H1 (cell line): Measurements from ENCODE around the gene RTTN. TPM values are rescaled to one million over a fixed set of nuclear protein-coding genes. Genes with fewer than 3 reads are reported as not detected.

Source experiments
- CTCF ChIA-PET: fragments of 300-600 bp; sonication (Branson Sonifier 250); formaldehyde crosslinking; loops from one replicate; lab custom pipeline; 2021; ENCODE audit not compliant: partially characterized antibody; lab: Charles Lee
- POLR2A ChIA-PET: fragments of 300-600 bp; sonication (Branson Sonifier 250); formaldehyde crosslinking; loops from one replicate; lab custom pipeline; 2021; ENCODE audit warnings: inconsistent platforms; ENCODE audit not compliant: partially characterized antibody; lab: Charles Lee
- DNase-seq, 2 experiments: peaks; one replicate each; pipeline versions ENCODE4 v3.0.0 to v3.0.0-alpha.2; 2010 to 2022; ENCODE audit warnings: low spot score in 2 of 2, low read depth in 1 of 2, mixed read lengths in 1 of 2
- FAIRE-seq: peaks from 2 replicates; lab custom pipeline; 2011; peaks lifted over from hg19 to GRCh38; lab: Jason Lieb, UNC
- H2AFZ ChIP-seq: 2 replicates; pipeline ENCODE4 v1.8.1; 2012; ENCODE audit warnings: low read length, inconsistent platforms
- H2AK5ac ChIP-seq: 2 replicates; pipeline ENCODE4 v1.6.1; 2013; ENCODE audit warnings: low read depth, low read length
- H2BK120ac ChIP-seq: replicated peaks from 2 replicates; pipeline ENCODE3; 2013; ENCODE audit warnings: low read depth, low read length, inconsistent platforms
- H2BK12ac ChIP-seq: 2 replicates; pipeline ENCODE4 v1.6.1; 2013; ENCODE audit warnings: low read depth, low read length
- H2BK15ac ChIP-seq: 2 replicates; pipeline ENCODE4 v1.6.1; 2013; ENCODE audit warnings: low read length
- H2BK20ac ChIP-seq: 2 replicates; pipeline ENCODE4 v1.6.1; 2013; ENCODE audit warnings: low read length
- H2BK5ac ChIP-seq: 2 replicates; pipeline ENCODE4 v1.6.1; 2013; ENCODE audit warnings: low read depth, low read length
- H3K14ac ChIP-seq: 2 replicates; pipeline ENCODE4 v1.6.1; 2013; ENCODE audit warnings: inconsistent platforms; ENCODE audit not compliant: insufficient read length
- H3K18ac ChIP-seq: 2 replicates; pipeline ENCODE4 v1.6.1; 2013; ENCODE audit warnings: low read length; ENCODE audit errors: extremely low read depth
- H3K23ac ChIP-seq: 2 replicates; pipeline ENCODE4 v1.6.1; 2013; ENCODE audit warnings: inconsistent platforms; ENCODE audit not compliant: insufficient read length
- H3K23me2 ChIP-seq: 2 replicates; pipeline ENCODE4 v1.6.1; 2013; ENCODE audit warnings: low read depth, low read length
- H3K27ac ChIP-seq: 2 replicates; pipeline ENCODE4 v1.6.1; 2011; ENCODE audit warnings: low read depth, low read length, inconsistent platforms
- H3K27me3 ChIP-seq, 4 experiments: replicated peaks in 1 of 4; 1 replicate in 1 of 4; 2 replicates in 3 of 4; pipeline versions ENCODE4 v1.6.1 to v1.8.1; 2011 to 2013; ENCODE audit warnings: low read length in 3 of 4, mild to moderate bottlenecking in 3 of 4, inconsistent platforms in 2 of 4, mixed read lengths in 2 of 4, moderate library complexity in 1 of 4; ENCODE audit not compliant: control insufficient read depth in 3 of 4, insufficient read depth in 3 of 4; ENCODE audit errors: extremely low read depth in 1 of 4
- H3K36me3 ChIP-seq, 4 experiments: 2 replicates each; pipeline versions ENCODE4 v1.6.1 to v1.8.1; 2011 to 2013; ENCODE audit warnings: mild to moderate bottlenecking in 4 of 4, low read length in 3 of 4, moderate library complexity in 2 of 4, control low read depth in 1 of 4, inconsistent platforms in 1 of 4; ENCODE audit not compliant: insufficient read depth in 4 of 4, control insufficient read depth in 2 of 4
- H3K4ac ChIP-seq: replicated peaks from 2 replicates; pipeline ENCODE3; 2013; ENCODE audit warnings: low read length, low read depth, mixed read lengths, inconsistent platforms; ENCODE audit not compliant: insufficient read length
- H3K4me1 ChIP-seq, 4 experiments: replicated peaks in 1 of 4; 1 replicate in 1 of 4; 2 replicates in 3 of 4; pipeline versions ENCODE4 v1.6.1 to v1.8.1; 2011 to 2013; ENCODE audit warnings: low read length in 3 of 4, inconsistent platforms in 2 of 4, mixed read lengths in 1 of 4; ENCODE audit not compliant: insufficient read depth in 4 of 4, control insufficient read depth in 3 of 4
- H3K4me2 ChIP-seq, 2 experiments: 2 replicates each; pipeline versions ENCODE4 v1.6.1 to v1.8.1; 2011 to 2013; ENCODE audit warnings: low read depth in 2 of 2, low read length in 2 of 2, control low read depth in 1 of 2, inconsistent platforms in 1 of 2, mild to moderate bottlenecking in 1 of 2; ENCODE audit not compliant: insufficient read depth in 1 of 2
- H3K4me3 ChIP-seq, 4 experiments: fragments of 200-600, 300-600 bp in 1 of 4; sonication (generic), shearing (Covaris generic), sonication (Bioruptor Twin) in 1 of 4; 2 replicates each; pipeline versions ENCODE4 v1.5.1 to v1.8.1; 2011 to 2016; ENCODE audit warnings: low read length in 4 of 4, low read depth in 3 of 4, control low read depth in 2 of 4, inconsistent platforms in 2 of 4, mild to moderate bottlenecking in 2 of 4, mixed read lengths in 1 of 4, moderate library complexity in 1 of 4; ENCODE audit not compliant: insufficient read depth in 2 of 4; ENCODE audit errors: extremely low read depth in 1 of 4
- H3K56ac ChIP-seq: replicated peaks from 2 replicates; pipeline ENCODE3; 2013; ENCODE audit warnings: low read depth, mild to moderate bottlenecking, mixed read lengths, low read length, inconsistent platforms; ENCODE audit not compliant: insufficient read length
- H3K79me1 ChIP-seq: 2 replicates; pipeline ENCODE4 v1.6.1; 2013; ENCODE audit warnings: low read depth, low read length, control low read depth
- H3K79me2 ChIP-seq, 2 experiments: 2 replicates each; pipeline versions ENCODE4 v1.6.1 to v1.8.1; 2012 to 2013; ENCODE audit warnings: low read length in 2 of 2, mild to moderate bottlenecking in 2 of 2, inconsistent platforms in 1 of 2; ENCODE audit not compliant: insufficient read depth in 2 of 2, control insufficient read depth in 1 of 2
- H3K9ac ChIP-seq, 4 experiments: replicated peaks in 1 of 4; 1 replicate in 1 of 4; 2 replicates in 3 of 4; pipeline versions ENCODE4 v1.6.1 to v1.8.1; 2011 to 2013; ENCODE audit warnings: low read depth in 3 of 4, low read length in 3 of 4, control low read depth in 2 of 4, mild to moderate bottlenecking in 2 of 4, moderate library complexity in 2 of 4, inconsistent platforms in 1 of 4; ENCODE audit errors: extremely low read depth in 1 of 4
- H3K9me3 ChIP-seq, 2 experiments: 2 replicates each; pipeline versions ENCODE4 v1.6.1 to v1.8.1; 2012 to 2013; ENCODE audit warnings: mild to moderate bottlenecking in 2 of 2, moderate library complexity in 2 of 2, control low read depth in 1 of 2, inconsistent platforms in 1 of 2, low read depth in 1 of 2, low read length in 1 of 2, mixed read lengths in 1 of 2; ENCODE audit not compliant: insufficient read depth in 2 of 2
- H4K20me1 ChIP-seq, 2 experiments: replicated peaks in 1 of 2; 2 replicates each; pipeline versions ENCODE3 to v1.8.1; 2011 to 2013; ENCODE audit warnings: inconsistent platforms in 2 of 2, low read length in 2 of 2, mild to moderate bottlenecking in 1 of 2; ENCODE audit not compliant: insufficient read depth in 2 of 2, control insufficient read depth in 1 of 2
- H4K5ac ChIP-seq: 2 replicates; pipeline ENCODE4 v1.6.1; 2013; ENCODE audit warnings: low read length, low read depth, mixed read lengths, inconsistent platforms; ENCODE audit not compliant: insufficient read length
- H4K8ac ChIP-seq: 2 replicates; pipeline ENCODE4 v1.8.0; 2013; ENCODE audit warnings: mild to moderate bottlenecking, moderate library complexity, low read length, inconsistent platforms; ENCODE audit not compliant: insufficient read depth; ENCODE audit errors: extremely low read depth
- H4K91ac ChIP-seq: replicated peaks from 2 replicates; pipeline ENCODE3; 2013; ENCODE audit warnings: low read length, mixed read lengths, inconsistent platforms; ENCODE audit not compliant: insufficient read length
- EGR1 ChIP-seq: IDR thresholded peaks from 2 replicates; pipeline ENCODE4 v1.6.1; 2011; ENCODE audit warnings: low read depth, low read length, borderline replicate concordance
- MAX ChIP-seq: IDR thresholded peaks from 2 replicates; pipeline ENCODE4 v1.6.1; 2012; ENCODE audit warnings: inconsistent platforms
- SIX5 ChIP-seq: IDR thresholded peaks from 2 replicates; pipeline ENCODE4 v1.6.1; 2011; ENCODE audit warnings: mild to moderate bottlenecking, low read depth, low read length
- SRF ChIP-seq: IDR thresholded peaks from 2 replicates; pipeline ENCODE4 v1.6.1; 2011; ENCODE audit warnings: mild to moderate bottlenecking, low read depth, low read length, moderate library complexity
- WGBS, 2 experiments: shearing (Covaris generic) in 1 of 2; methylation state at CpG; one replicate each; pipeline versions ENCODE4 v1.1.6 to v1.1.7; 2013 to 2015; ENCODE audit warnings: low lambda C conversion rate in 2 of 2, mixed read lengths in 2 of 2, inconsistent platforms in 1 of 2, low coverage in 1 of 2, missing lambda C conversion rate in 1 of 2; ENCODE audit not compliant: insufficient replicate concordance in 2 of 2, insufficient coverage in 1 of 2, insufficient read length in 1 of 2; ENCODE audit errors: extremely low coverage in 1 of 2, missing lambda C conversion rate in 1 of 2; 5-methylcytosine and 5-hydroxymethylcytosine counted together
- polyA plus RNA-seq, 7 experiments: library from polyadenylated mRNA; depleted of rRNA in 3 of 7; stranded (reverse) in 5 of 7; unstranded in 2 of 7; fragments of >200 nt in 5 of 7; fragments of 200-250 nt in 2 of 7; gene quantifications; 1 replicate in 5 of 7; 2 replicates in 1 of 7; 4 replicates in 1 of 7; pipeline versions ENCODE4 v1.2.1 to v1.2.3, GENCODE V29; 2011 to 2013; ENCODE audit warnings: missing spikeins in 2 of 7, mixed read lengths in 2 of 7
- total RNA-seq: library from RNA; stranded (reverse); fragmentation: NEBNext Ultra II Directional; extraction: Animal tissue kit (Norgen Biotek cat#: 25700); gene quantifications from 2 replicates; pipeline ENCODE4 v1.2.1, GENCODE V29; 2021

RTTN gene
- total and polyA plus RNA-seq, 2 of the 8 experiments (the other 6 are each of a cell fraction or from before 2014, with no cell fraction given), result 9.1 to 21.4 TPM

- 93% methylated on average over 5 of the region's 5 CpGs; no CpG with 5 or more reads in 1 of the 2 experiments for WGBS, 2 experiments
Measured at GRCh38 chr18:70229639-70230038, 24.2 kb upstream of the RTTN start.

More at GRCh38 chr18:70229639-70230038, 24.2 kb upstream of the RTTN start:
- Histone ChIP-seq H3K18ac (no peak overlapping the region), H4K20me1 (no peaks in the 10 kb centered on the region), H3K36me3 (no peaks in the 10 kb centered on the region), H3K9ac (no peak overlapping the region), H3K56ac (no peak overlapping the region), H3K4ac (no peak overlapping the region), H3K9me3 (peaks cover 5 to 7% of the 10 kb centered on the region in 2 experiments; a peak in 1 of 4 replicates), H3K14ac (no peak overlapping the region), H3K23ac (no peak overlapping the region), H2BK20ac (no peak overlapping the region), H3K27ac (no peak overlapping the region), H3K4me3 (no peak overlapping the region), H3K23me2 (no peaks in the 10 kb centered on the region), H2BK15ac (no peak overlapping the region), H2BK5ac (no peak overlapping the region), H2AK5ac (no peak overlapping the region), H4K8ac (no peak overlapping the region), H2BK120ac (no peak overlapping the region), H3K79me1 (no peaks in the 10 kb centered on the region), H2AFZ (no peak overlapping the region), H4K91ac (no peak overlapping the region), H3K79me2 (no peaks in the 10 kb centered on the region), H3K4me1 (no peaks in the 10 kb centered on the region), H4K5ac (no peak overlapping the region), H3K27me3 (no peaks in the 10 kb centered on the region), H3K4me2 (no peak overlapping the region), H2BK12ac (no peak overlapping the region)
- DNase-seq (no peak), FAIRE-seq (no peak)
- CTCF ChIA-PET, result interaction anchor here (1.0 to 1.7 kb wide), 2 partner anchors 33 to 35 kb away, joined by 3 to 4 read pairs; no protein-coding TSS in a partner anchor
- TF ChIP-seq EGR1 (no peak), SRF (no peak), MAX (no peak), SIX5 (no peak)
- POLR2A ChIA-PET, result no interaction called here
